Pancreas (tissue), 10 donors: ENCODE data around the gene TMEM60. TPM values are rescaled to one million over a fixed set of nuclear protein-coding genes. Genes with fewer than 3 reads are reported as not detected.

ENCODE experiments used
- ATAC-seq, 4 donors: fragments of 200-7000 bp; cut with Tn5 transposase; one replicate each; pipeline versions ENCODE4 v1.8.0 to v1.9.1; 2020; ENCODE audit warnings: mild to moderate bottlenecking in 4 of 4, moderate library complexity in 4 of 4
- DNase-seq, 6 donors: peaks; one replicate each; pipeline ENCODE4 v3.0.0-alpha.2; 2020
- FAIRE-seq: peaks from 2 replicates; lab custom pipeline; 2012; peaks lifted over from hg19 to GRCh38; lab: Jason Lieb, UNC
- H3K27ac ChIP-seq, 4 donors: fragments of 200-600 bp; sonication (generic); 1 replicate in 3 of 4; 2 replicates in 1 of 4; pipeline versions ENCODE4 v1.5.0 to v1.8.0; 2020
- H3K27me3 ChIP-seq, 4 donors: fragments of 200-600 bp; one replicate each; pipeline ENCODE4 v1.8.0; 2021
- H3K36me3 ChIP-seq, 3 donors: fragments of 200-600 bp; sonication (generic) in 1 of 3; one replicate each; pipeline versions ENCODE4 v1.5.0 to v1.8.0; 2020 to 2021
- H3K4me1 ChIP-seq, 3 donors: fragments of 200-600 bp; one replicate each; pipeline ENCODE4 v1.8.0; 2021
- H3K4me3 ChIP-seq, 4 donors: fragments of 200-600 bp; sonication (generic) in 2 of 4; one replicate each; pipeline versions ENCODE4 v1.5.0 to v1.8.0; 2020 to 2021
- H3K9me3 ChIP-seq, 4 donors: fragments of 200-600 bp; one replicate each; pipeline ENCODE4 v1.8.0; 2021
- CTCF ChIP-seq, 4 donors: fragments of 200-600 bp; sonication (generic) in 3 of 4; IDR thresholded peaks; one replicate each; pipeline versions ENCODE4 v1.5.0 to v1.8.0; 2021; ENCODE audit warnings: antibody characterized with exemption in 4 of 4
- WGBS, 2 donors: extraction: QIAGEN DNeasy Blood & Tissue Kit; methylation state at CpG; one replicate each; pipeline ENCODE4 v1.1.7; 2013; 5-methylcytosine and 5-hydroxymethylcytosine counted together
- intact Hi-C, 3 donors: fragments of 100-400 bp; cut with DNase I; formaldehyde crosslinking; loops; one replicate each; pipeline versions ENCODE4 v1.11.1 to v1.14.2; 2022
- polyA plus RNA-seq, 2 donors: library from polyadenylated mRNA; stranded (reverse); fragments of 200-250 nt; gene quantifications; one replicate each; pipeline ENCODE4 v1.2.3, GENCODE V29; 2013
- total RNA-seq, 6 donors: library from RNA; stranded (reverse); fragmentation: NEBNext Ultra II Directional in 4 of 6; extraction: Animal tissue kit (Norgen Biotek cat#: 25700) in 4 of 6; gene quantifications; one replicate each; pipeline versions ENCODE4 v1.2.1 to v1.2.4, GENCODE V29; 2021 to 2023
- donor health status: healthy with polysubstance abuse.
- donor health status: DM: no; HTN: no; CAD: no; lungs with moderate emphysema.
- donor health status: DM: no; HTN: no; CAD: no.
- donor health status: control.
- donor health status: control.
- donor health status: Bipolar disorder and iron deficiency.
- donor health status: DM: yes; HTN: yes; CAD: no.
- donor health status: DM: no; HTN: no; CAD: no.
- donor health status: DM: no; HTN: no; CAD: no.
- donor health status: DM: yes; HTN: yes; CAD: no.

The TMEM60 gene
- total and polyA plus RNA-seq, 8 donors: 6.2 to 22.0 (median 8.2) TPM

GRCh38 chr7:77799078-77799964 is 1.1 kb upstream of the TMEM60 start:
- peak in 1 of 4 donors; percentile 3 for TF ChIP-seq CTCF (IDR thresholded peaks at IDR 0.05)
- Histone ChIP-seq H3K27ac (peak overlapping the region; percentile 70 to 87 (median 78)), H3K9me3 (no peaks in the 10 kb centered on the region), H3K27me3 (no peaks in the 10 kb centered on the region), H3K36me3 (no peaks in the 10 kb centered on the region), H3K4me3 (peak overlapping the region; percentile 51 to 83 (median 72)), H3K4me1 (peaks cover 0 to 17% (median 17%) of the 10 kb centered on the region in 3 donors)
- DNase-seq: peak; percentile 17 to 81 (median 49)
- FAIRE-seq: no peak
- peak; percentile 5 to 14 (median 9) for ATAC-seq
- 1% methylated on average over 54 to 55 of the region's 55 CpGs for WGBS, 2 donors
- intact Hi-C loops: no loop called here

GRCh38 chr7:77797734-77798393 is 370 bp downstream of the TMEM60 start:
- peak; percentile 12 to 31 (median 22) for ATAC-seq
- intact Hi-C loops: no loop called here
- TF ChIP-seq CTCF (IDR thresholded peaks at IDR 0.05): no peak
- Histone ChIP-seq H3K4me3 (peak overlapping the region; percentile 57 to 79 (median 69)), H3K4me1 (peaks cover 0 to 17% (median 17%) of the 10 kb centered on the region in 3 donors), H3K27me3 (no peaks in the 10 kb centered on the region), H3K27ac (peak overlapping the region; percentile 34 to 81 (median 60)), H3K9me3 (no peaks in the 10 kb centered on the region), H3K36me3 (no peaks in the 10 kb centered on the region)
- WGBS, 2 donors: 0% methylated on average over 35 of the region's 35 CpGs
- DNase-seq: peak in 1 of 6 donors; percentile 64
- FAIRE-seq: no peak

GRCh38 chr7:77796960-77797359 is 1.3 kb downstream of the TMEM60 start:
- Histone ChIP-seq H3K36me3 (no peaks in the 10 kb centered on the region), H3K4me1 (peaks cover 0 to 22% (median 20%) of the 10 kb centered on the region in 3 donors), H3K27ac (no peak overlapping the region), H3K4me3 (peak overlapping the region; percentile 57 to 79 (median 69)), H3K9me3 (no peaks in the 10 kb centered on the region), H3K27me3 (no peaks in the 10 kb centered on the region)
- intact Hi-C loops: no loop called here
- no peak for TF ChIP-seq CTCF (IDR thresholded peaks at IDR 0.05)
- ATAC-seq: no peak
- WGBS, 2 donors: 11 to 17% methylated on average over 5 of the region's 5 CpGs
- DNase-seq: no peak
- no peak for FAIRE-seq

GRCh38 chr7:77796109-77796508 is 2.1 kb downstream of the TMEM60 start:
- Histone ChIP-seq H3K4me3 (no peak overlapping the region), H3K36me3 (no peaks in the 10 kb centered on the region), H3K27ac (no peak overlapping the region), H3K27me3 (no peaks in the 10 kb centered on the region), H3K4me1 (peaks cover under 1 to 30% (median 29%) of the 10 kb centered on the region in 3 donors), H3K9me3 (no peaks in the 10 kb centered on the region)
- no peak for TF ChIP-seq CTCF (IDR thresholded peaks at IDR 0.05)
- FAIRE-seq (no peak), ATAC-seq (no peak), DNase-seq (no peak)
- intact Hi-C loops: no loop called here
- 77 to 100% methylated on average over 3 of the region's 3 CpGs for WGBS, 2 donors
